GM12878 (cell line): Measurements from ENCODE around the gene IRAK3. TPM values are rescaled to one million over a fixed set of nuclear protein-coding genes. Genes with fewer than 3 reads are reported as not detected.

Source experiments
- ATAC-seq: fragments of 200-7000 bp; cut with Tn5 transposase; 3 replicates; pipeline ENCODE4 v1.9.1; 2020; ENCODE audit warnings: mild to moderate bottlenecking, moderate library complexity
- BruUV-seq: library from RNA; stranded (reverse); fragments of 400-500 nt; replicated peaks from 2 replicates; lab custom pipeline; 2021; lab: Mats Ljungman, UMichigan
- CTCF ChIA-PET: fragments of 300-600 bp; sonication (Branson Sonifier 250); formaldehyde crosslinking; extraction: SDS; loops from one replicate; lab custom pipeline; 2021; ENCODE audit warnings: inconsistent platforms; lab: Yijun Ruan, JAX
- POLR2A ChIA-PET: fragments of 350-600 bp; formaldehyde crosslinking; extraction: SDS; loops from one replicate; lab custom pipeline; 2021; ENCODE audit warnings: inconsistent platforms; lab: Charles Lee
- RAD21 ChIA-PET: fragments of 300-600 bp; sonication (Branson Sonifier 250); formaldehyde crosslinking; loops from one replicate; lab custom pipeline; 2023; ENCODE audit warnings: antibody characterized with exemption; ENCODE audit not compliant: unreplicated experiment; lab: Charles Lee
- SMC1A ChIA-PET: fragments of 300-600 bp; sonication (Branson Sonifier 250); formaldehyde crosslinking; loops from one replicate; lab custom pipeline; 2023; ENCODE audit not compliant: unreplicated experiment, uncharacterized antibody; lab: Charles Lee
- DNase-seq: peaks from one replicate; pipeline ENCODE4 v3.0.0-alpha.2; 2011; ENCODE audit warnings: low read depth, low spot score
- FAIRE-seq: peaks from 3 replicates; lab custom pipeline; 2011; peaks lifted over from hg19 to GRCh38; lab: Jason Lieb, UNC
- H2AFZ ChIP-seq: 2 replicates; pipeline ENCODE4 v1.6.0; 2011; ENCODE audit warnings: low read depth, low read length, control low read depth; ENCODE audit not compliant: control insufficient read depth
- H3K27ac ChIP-seq: 2 replicates; pipeline ENCODE4 v1.5.1; 2011; ENCODE audit warnings: control low read depth; ENCODE audit not compliant: control insufficient read depth, insufficient read depth
- H3K27me3 ChIP-seq, 2 experiments: replicated peaks in 1 of 2; 2 replicates each; pipeline versions ENCODE4 v1.6.0 to v1.6.1; 2011; ENCODE audit warnings: low read length in 1 of 2; ENCODE audit not compliant: control insufficient read depth in 2 of 2, insufficient read depth in 2 of 2
- H3K36me3 ChIP-seq, 2 experiments: 2 replicates each; pipeline ENCODE4 v1.5.1; 2011; ENCODE audit warnings: low read length in 1 of 2; ENCODE audit not compliant: control insufficient read depth in 2 of 2, insufficient read depth in 2 of 2
- H3K4me1 ChIP-seq: 2 replicates; pipeline ENCODE4 v1.6.1; 2011; ENCODE audit warnings: mild to moderate bottlenecking, low read length, moderate library complexity, mixed read lengths; ENCODE audit not compliant: control insufficient read depth, insufficient read depth
- H3K4me2 ChIP-seq: 2 replicates; pipeline ENCODE4 v1.6.0; 2011; ENCODE audit warnings: control low read depth; ENCODE audit not compliant: control insufficient read depth, insufficient read depth
- H3K4me3 ChIP-seq: fragments of 200-600 bp; sonication (generic); 2 replicates; pipeline ENCODE4 v1.5.1; 2016
- H3K79me2 ChIP-seq: 2 replicates; pipeline ENCODE4 v1.6.0; 2011; ENCODE audit warnings: low read length; ENCODE audit not compliant: control insufficient read depth, insufficient read depth
- H3K9ac ChIP-seq: 2 replicates; pipeline ENCODE4 v1.8.0; 2011; ENCODE audit warnings: low read length, control low read depth, mixed read lengths; ENCODE audit not compliant: control insufficient read depth, insufficient read depth
- H3K9me3 ChIP-seq: replicated peaks from 3 replicates; pipeline ENCODE4 v1.5.1; 2011; ENCODE audit warnings: mild to moderate bottlenecking, low read length; ENCODE audit not compliant: control insufficient read depth, insufficient read depth
- H4K20me1 ChIP-seq: 2 replicates; pipeline ENCODE4 v1.6.0; 2011; ENCODE audit not compliant: control insufficient read depth, insufficient read depth
- BCL11A ChIP-seq: IDR thresholded peaks from 2 replicates; pipeline ENCODE4 v1.6.1; 2011; ENCODE audit warnings: low read depth, low read length
- CBX3 ChIP-seq: fragments of 200-600 bp; sonication (generic); IDR thresholded peaks from 2 replicates; pipeline ENCODE4 v1.6.1; 2016; ENCODE audit warnings: low read depth, borderline replicate concordance
- CHD4 ChIP-seq: fragments of 200-600 bp; sonication (generic); IDR thresholded peaks from 2 replicates; pipeline ENCODE4 v1.6.1; 2016; ENCODE audit warnings: mild to moderate bottlenecking
- CREM ChIP-seq: IDR thresholded peaks from 2 replicates; pipeline ENCODE4 v1.6.1; 2014; ENCODE audit warnings: antibody characterized with exemption, low read depth
- CUX1 ChIP-seq: IDR thresholded peaks from 2 replicates; pipeline ENCODE4 v1.6.1; 2012; ENCODE audit warnings: improper control_type of control experiment, low read depth, low read length; ENCODE audit not compliant: insufficient replicate concordance
- IKZF2 ChIP-seq, 2 experiments: fragments of 450-650 bp; IDR thresholded peaks; 2 replicates each; pipeline ENCODE4 v1.6.1; 2017; ENCODE audit warnings: mild to moderate bottlenecking in 2 of 2, moderate library complexity in 2 of 2
- POLR2A ChIP-seq: IDR thresholded peaks from 2 replicates; pipeline ENCODE4 v1.6.1; 2011; ENCODE audit warnings: low read depth, mild to moderate bottlenecking, low read length
- POLR2AphosphoS2 ChIP-seq: IDR thresholded peaks from 2 replicates; pipeline ENCODE4 v1.6.1; 2011; ENCODE audit warnings: low read depth, mild to moderate bottlenecking, low read length, improper control_type of control experiment, moderate library complexity
- SUZ12 ChIP-seq: fragments of 200-600 bp; sonication (generic); IDR thresholded peaks from one replicate; pipeline ENCODE4 v1.6.1; 2018; ENCODE audit warnings: antibody characterized with exemption, mild to moderate bottlenecking; ENCODE audit not compliant: unreplicated experiment
- TCF7 ChIP-seq: IDR thresholded peaks from 2 replicates; pipeline ENCODE4 v1.6.1; 2014; ENCODE audit warnings: antibody characterized with exemption, borderline replicate concordance
- YBX1 ChIP-seq: fragments of 450-650 bp; IDR thresholded peaks from 2 replicates; pipeline ENCODE4 v1.6.1; 2016; ENCODE audit warnings: antibody characterized with exemption
- YY1 ChIP-seq: IDR thresholded peaks from 2 replicates; pipeline ENCODE4 v1.6.1; 2011; ENCODE audit warnings: low read depth, mild to moderate bottlenecking, low read length
- ZBTB11 ChIP-seq: fragments of 450-650 bp; formaldehyde crosslinking; IDR thresholded peaks from 2 replicates; pipeline ENCODE4 v1.5.0; 2022; ENCODE audit warnings: mild to moderate bottlenecking, missing genetic modification characterization
- WGBS: methylation state at CpG from one replicate; pipeline ENCODE4 v1.1.6; 2016; ENCODE audit warnings: low lambda C conversion rate; ENCODE audit not compliant: insufficient replicate concordance, insufficient coverage; ENCODE audit errors: missing lambda C conversion rate; 5-methylcytosine and 5-hydroxymethylcytosine counted together
- in situ Hi-C: fragments of 300-500 bp; cut with MboI; formaldehyde crosslinking; loops from 9 replicates; pipeline ENCODE4 v1.14.3; 2018; ENCODE audit warnings: mixed read lengths
- intact Hi-C: fragments of 100-400 bp; cut with micrococcal nuclease; formaldehyde crosslinking; loops from one replicate; pipeline ENCODE4 v1.14.2; 2022; ENCODE audit not compliant: unreplicated experiment
- polyA plus RNA-seq, 11 experiments: library from polyadenylated mRNA; depleted of rRNA in 4 of 11; unstranded in 6 of 11; stranded (reverse) in 5 of 11; fragments of >200 nt; fragmentation: Nextera tagmentation in 4 of 11; fragmentation: Illumina TruSeq in 1 of 11; extraction: Ambion mirVana in 4 of 11; extraction: Trizol in 1 of 11; gene quantifications; 1 replicate in 1 of 11; 2 replicates in 10 of 11; pipeline versions ENCODE4 v1.2.1 to v1.2.3, GENCODE V29; 2011 to 2016; ENCODE audit warnings: inconsistent platforms in 2 of 11, missing spikeins in 2 of 11, low read depth in 1 of 11
- total RNA-seq, 4 experiments: library from RNA; depleted of rRNA in 3 of 4; stranded (reverse); fragments of >200 nt in 3 of 4; fragmentation: Illumina TruSeq in 1 of 4; extraction: Trizol in 1 of 4; gene quantifications; 2 replicates each; pipeline versions ENCODE4 v1.2.1 to v1.2.3, GENCODE V29; 2013 to 2021

The IRAK3 gene
- total and polyA plus RNA-seq, 10 of the 15 experiments (the other 5 are each of a cell fraction or from before 2014, with no cell fraction given): 1.4 to 14.1 (median 5.4) TPM

- RAD21 ChIA-PET: no interaction called here
- no peak overlapping the region for H2AFZ ChIP-seq
- POLR2A ChIA-PET: interaction anchor here (0.5 to 0.6 kb wide), 2 partner anchors 10 to 63 kb away, joined by 3 read pairs; no protein-coding TSS in a partner anchor
- H3K4me3 ChIP-seq: no peak overlapping the region
- no peaks in the 10 kb centered on the region for H4K20me1 ChIP-seq
- intact Hi-C loops (no loop called here), in situ Hi-C loops (no loop called here)
- SMC1A ChIA-PET: interaction anchor here (0.6 to 1.6 kb wide), 5 partner anchors 8 to 14 kb away, joined by 3 to 7 read pairs (median 4); partner anchors contain the start of gene TMBIM4
- no peak overlapping the region for H3K27ac ChIP-seq
- ATAC-seq (no peak), DNase-seq (no peak)
- H3K4me1 ChIP-seq: no peaks in the 10 kb centered on the region
- no TSS peak for BruUV-seq
- WGBS: 59% methylated on average over 3 of the region's 3 CpGs
- H3K79me2 ChIP-seq: no peaks in the 10 kb centered on the region
- H3K36me3 ChIP-seq: no peaks in the 10 kb centered on the region
- TF ChIP-seq SUZ12 (no peak), POLR2A (no peak), CBX3 (no peak), IKZF2 (IDR thresholded peaks at IDR 0.05) (no peak), YBX1 (no peak), ZBTB11 (no peak), TCF7 (no peak), YY1 (no peak), CREM (no peak), CUX1 (no peak), BCL11A (no peak), POLR2AphosphoS2 (no peak), CHD4 (no peak)
- TF ChIP-seq, all 136 proteins: peak for 0
- no peaks in the 10 kb centered on the region for H3K27me3 ChIP-seq
- no peak for FAIRE-seq
- CTCF ChIA-PET: interaction anchor here (1.4 to 1.6 kb wide), 2 partner anchors 9 to 14 kb away, joined by 3 to 4 read pairs; no protein-coding TSS in a partner anchor
- no peaks in the 10 kb centered on the region for H3K9me3 ChIP-seq
- H3K9ac ChIP-seq: no peak overlapping the region
- no peak overlapping the region for H3K4me2 ChIP-seq
Measured at GRCh38 chr12:66182956-66183355, 6.1 kb upstream of the IRAK3 start.
